GM23338 (cell line): Measurements from ENCODE around the gene SIRPB2. TPM values are rescaled to one million over a fixed set of nuclear protein-coding genes. Genes with fewer than 3 reads are reported as not detected.

ENCODE experiments used
- ATAC-seq: fragments of 200-7000 bp; cut with Tn5 transposase; 3 replicates; pipeline ENCODE4 v1.9.1; 2020
- DNase-seq: peaks from one replicate; pipeline ENCODE4 v3.0.0-alpha.2; 2015; ENCODE audit warnings: low spot score
- H2AFZ ChIP-seq: fragments of 200-600 bp; sonication (generic); 2 replicates; pipeline ENCODE4 v1.8.0; 2016; ENCODE audit warnings: antibody characterized with exemption, mild to moderate bottlenecking, moderate library complexity
- H3F3A ChIP-seq: fragments of 200-600 bp; sonication (generic); replicated peaks from 2 replicates; pipeline ENCODE4 v1.8.0; 2017; ENCODE audit warnings: antibody characterized with exemption, mixed run types, low read depth
- H3K27ac ChIP-seq: fragments of 200-600 bp; sonication (generic); 2 replicates; pipeline ENCODE4 v1.6.1; 2016; ENCODE audit warnings: low read depth
- H3K27me3 ChIP-seq: fragments of 200-600 bp; sonication (generic); 2 replicates; pipeline ENCODE4 v1.8.0; 2016; ENCODE audit warnings: mild to moderate bottlenecking, mixed run types, moderate library complexity; ENCODE audit not compliant: insufficient read depth
- H3K36me3 ChIP-seq: fragments of 200-600 bp; sonication (generic); 2 replicates; pipeline ENCODE4 v1.8.0; 2016; ENCODE audit warnings: mild to moderate bottlenecking; ENCODE audit not compliant: insufficient read depth
- H3K4me1 ChIP-seq: fragments of 200-600 bp; sonication (generic); 2 replicates; pipeline ENCODE4 v1.8.0; 2016; ENCODE audit warnings: mild to moderate bottlenecking, moderate library complexity; ENCODE audit not compliant: insufficient read depth
- H3K4me2 ChIP-seq: fragments of 200-600 bp; sonication (generic); 2 replicates; pipeline ENCODE4 v1.7.1; 2017; ENCODE audit warnings: mixed run types
- H3K4me3 ChIP-seq: fragments of 200-600 bp; sonication (generic); 2 replicates; pipeline ENCODE4 v1.6.1; 2016; ENCODE audit warnings: mixed run types
- H3K79me2 ChIP-seq: fragments of 200-600 bp; sonication (generic); replicated peaks from 2 replicates; pipeline ENCODE4 v1.8.0; 2017; ENCODE audit warnings: mild to moderate bottlenecking; ENCODE audit not compliant: insufficient read depth
- H3K9me2 ChIP-seq: fragments of 200-600 bp; sonication (generic); 2 replicates; pipeline ENCODE4 v1.8.0; 2017; ENCODE audit not compliant: insufficient read depth
- H4K20me1 ChIP-seq: fragments of 200-600 bp; sonication (generic); replicated peaks from 2 replicates; pipeline ENCODE4 v1.8.0; 2017; ENCODE audit warnings: mild to moderate bottlenecking; ENCODE audit not compliant: insufficient read depth
- H3K27ac Mint-ChIP-seq: 2 replicates; pipeline ENCODE4 v1.8.0; 2020; ENCODE audit warnings: inconsistent platforms, mild to moderate bottlenecking, moderate library complexity, mixed read lengths
- H3K27me3 Mint-ChIP-seq: 3 replicates; pipeline ENCODE4 v1.8.0; 2022; ENCODE audit warnings: low read depth, mild to moderate bottlenecking, moderate library complexity, mixed read lengths, inconsistent platforms; ENCODE audit not compliant: insufficient read depth, poor library complexity
- H3K36me3 Mint-ChIP-seq: 3 replicates; pipeline ENCODE4 v1.8.0; 2021; ENCODE audit warnings: low read depth, mild to moderate bottlenecking, inconsistent platforms, moderate library complexity, mixed read lengths
- H3K4me1 Mint-ChIP-seq: 3 replicates; pipeline ENCODE4 v1.8.0; 2020; ENCODE audit warnings: mild to moderate bottlenecking, inconsistent platforms, mixed read lengths
- H3K4me3 Mint-ChIP-seq: 3 replicates; pipeline ENCODE4 v1.8.0; 2021; ENCODE audit warnings: moderate library complexity, mild to moderate bottlenecking, inconsistent platforms, mixed read lengths
- H3K9me3 Mint-ChIP-seq: 3 replicates; pipeline ENCODE4 v1.8.0; 2020; ENCODE audit warnings: moderate library complexity, mild to moderate bottlenecking, inconsistent platforms, mixed read lengths
- ETS1 ChIP-seq: IDR thresholded peaks from 2 replicates; pipeline ENCODE4 v1.6.1; 2016; ENCODE audit warnings: antibody characterized with exemption
- EZH2 ChIP-seq: fragments of 200-600 bp; sonication (generic); IDR thresholded peaks from one replicate; pipeline ENCODE4 v1.8.0; 2017; ENCODE audit warnings: antibody characterized with exemption, mild to moderate bottlenecking, low read depth; ENCODE audit not compliant: unreplicated experiment
- JUNB ChIP-seq: IDR thresholded peaks from one replicate; pipeline ENCODE4 v1.6.1; 2016; ENCODE audit warnings: antibody characterized with exemption; ENCODE audit not compliant: unreplicated experiment
- NANOG ChIP-seq: IDR thresholded peaks from 2 replicates; pipeline ENCODE4 v1.6.1; 2016; ENCODE audit warnings: antibody characterized with exemption, borderline replicate concordance
- POLR2AphosphoS5 ChIP-seq: IDR thresholded peaks from 2 replicates; pipeline ENCODE4 v1.6.1; 2016; ENCODE audit warnings: antibody characterized with exemption, low read depth
- STAT1 ChIP-seq: IDR thresholded peaks from one replicate; pipeline ENCODE4 v1.6.1; 2016; ENCODE audit warnings: antibody characterized with exemption; ENCODE audit not compliant: unreplicated experiment
- ZNF462 ChIP-seq: fragments of 250-450 bp; sonication (Bioruptor Pico); IDR thresholded peaks from 2 replicates; pipeline ENCODE4 v1.5.0; 2020; ENCODE audit warnings: mild to moderate bottlenecking, moderate library complexity
- polyA plus RNA-seq: library from polyadenylated mRNA; unstranded; fragments of >200 nt; fragmentation: Nextera tagmentation; extraction: Ambion mirVana; gene quantifications from 2 replicates; pipeline ENCODE4 v1.2.1, GENCODE V29; 2016
- total RNA-seq: library from RNA; depleted of rRNA; stranded (reverse); fragments of >200 nt; shearing (Covaris generic); gene quantifications from 2 replicates; pipeline ENCODE4 v1.2.3, GENCODE V29; 2014

The SIRPB2 gene
- total and polyA plus RNA-seq, 2 experiments from 2014 or later: 0.29 TPM; not detected in 1

GRCh38 chr20:1491860-1492642 lies 831 bp upstream of the SIRPB2 start (continued):
- no peak for TF ChIP-seq ZNF462 (CRISPR knock-in tag)

- Histone ChIP-seq H3K4me1 (no peaks in the 10 kb centered on the region), H3K27me3 (no peaks in the 10 kb centered on the region), H3K36me3 (no peaks in the 10 kb centered on the region), H3F3A (no peaks in the 10 kb centered on the region), H3K4me3 (no peak overlapping the region), H3K27ac (no peak overlapping the region), H2AFZ (peak overlapping the region; percentile 60; the same call in 1 of the 2 replicates), H4K20me1 (no peaks in the 10 kb centered on the region; the same call in 1 of the 2 replicates), H3K4me2 (no peak overlapping the region), H3K9me2 (no peaks in the 10 kb centered on the region), H3K79me2 (no peaks in the 10 kb centered on the region)
- DNase-seq (no peak), ATAC-seq (no peak)
- Mint-ChIP-seq H3K4me3 (no peak overlapping the region), H3K27me3 (peaks cover 1% of the 10 kb centered on the region), H3K9me3 (no peaks in the 10 kb centered on the region), H3K27ac (no peak overlapping the region), H3K36me3 (no peaks in the 10 kb centered on the region), H3K4me1 (no peaks in the 10 kb centered on the region; the same call in 2 of the 3 replicates)
- TF ChIP-seq JUNB (no peak), STAT1 (no peak), ZNF462 (CRISPR knock-in tag) (no peak), ETS1 (no peak), NANOG (no peak), POLR2AphosphoS5 (no peak), EZH2 (no peak)
Measured at GRCh38 chr20:1490643-1491195, 501 bp downstream of the SIRPB2 start.
